Keratinocyte (primary cell): ENCODE data around the gene PTOV1. TPM values are rescaled to one million over a fixed set of nuclear protein-coding genes. Genes with fewer than 3 reads are reported as not detected.
A peak's percentile ranks its signal among the peaks of the same experiment; 100 is the strongest.

Experiments used
- DNase-seq: peaks from one replicate; pipeline ENCODE4 v3.0.0-alpha.2; 2011; ENCODE audit warnings: low read depth, missing footprints, low spot score
- FAIRE-seq: peaks from 2 replicates; lab custom pipeline; 2011; peaks lifted over from hg19 to GRCh38; lab: Jason Lieb, UNC
- H2AFZ ChIP-seq: 2 replicates; pipeline ENCODE4 v1.6.0; 2012; ENCODE audit warnings: low read length, control low read depth, inconsistent platforms; ENCODE audit not compliant: control insufficient read depth
- H3K27ac ChIP-seq: 2 replicates; pipeline ENCODE4 v1.5.1; 2011; ENCODE audit warnings: low read length; ENCODE audit not compliant: control insufficient read depth, insufficient read depth
- H3K27me3 ChIP-seq: 3 replicates; pipeline ENCODE4 v1.6.0; 2011; ENCODE audit warnings: low read length; ENCODE audit not compliant: control insufficient read depth, insufficient read depth; ENCODE audit errors: extremely low read depth
- H3K36me3 ChIP-seq, 2 experiments: 2 replicates in 1 of 2; 3 replicates in 1 of 2; pipeline ENCODE4 v1.5.1; 2011; ENCODE audit warnings: low read length in 2 of 2, mild to moderate bottlenecking in 1 of 2; ENCODE audit not compliant: control insufficient read depth in 2 of 2, insufficient read depth in 2 of 2; ENCODE audit errors: extremely low read depth in 1 of 2
- H3K4me1 ChIP-seq: 3 replicates; pipeline ENCODE4 v1.5.1; 2011; ENCODE audit warnings: low read length; ENCODE audit not compliant: control insufficient read depth, insufficient read depth; ENCODE audit errors: extremely low read depth
- H3K4me2 ChIP-seq: 3 replicates; pipeline ENCODE4 v1.6.0; 2011; ENCODE audit warnings: low read depth, low read length; ENCODE audit not compliant: control insufficient read depth, insufficient read depth; ENCODE audit errors: extremely low read depth
- H3K4me3 ChIP-seq, 3 experiments: fragments of 200-600 bp in 1 of 3; sonication (generic) in 1 of 3; 2 replicates in 2 of 3; 3 replicates in 1 of 3; pipeline ENCODE4 v1.5.1; 2011 to 2016; ENCODE audit warnings: low read length in 3 of 3, mild to moderate bottlenecking in 3 of 3, control low read depth in 2 of 3, inconsistent platforms in 1 of 3, low read depth in 1 of 3, mixed read lengths in 1 of 3, mixed run types in 1 of 3, moderate library complexity in 1 of 3; ENCODE audit not compliant: control insufficient read depth in 2 of 3, insufficient read depth in 2 of 3; ENCODE audit errors: extremely low read depth in 1 of 3
- H3K79me2 ChIP-seq: 2 replicates; pipeline ENCODE4 v1.6.0; 2012; ENCODE audit warnings: low read length; ENCODE audit not compliant: control insufficient read depth, insufficient read depth
- H3K9ac ChIP-seq: 3 replicates; pipeline ENCODE4 v1.6.0; 2011; ENCODE audit warnings: low read length; ENCODE audit not compliant: control insufficient read depth, insufficient read depth; ENCODE audit errors: extremely low read depth
- H3K9me1 ChIP-seq: 3 replicates; pipeline ENCODE4 v1.6.0; 2011; ENCODE audit warnings: low read length; ENCODE audit not compliant: control insufficient read depth, insufficient read depth; ENCODE audit errors: extremely low read depth
- H3K9me3 ChIP-seq: 2 replicates; pipeline ENCODE4 v1.5.1; 2012; ENCODE audit warnings: low read depth, low read length; ENCODE audit not compliant: control insufficient read depth
- H4K20me1 ChIP-seq: 3 replicates; pipeline ENCODE4 v1.6.0; 2011; ENCODE audit warnings: low read length; ENCODE audit not compliant: control insufficient read depth, insufficient read depth; ENCODE audit errors: extremely low read depth
- CTCF ChIP-seq, 3 experiments: IDR thresholded peaks in 1 of 3; conservative IDR thresholded peaks in 1 of 3; optimal IDR thresholded peaks in 1 of 3; 2 replicates in 2 of 3; 3 replicates in 1 of 3; pipeline versions ENCODE3 to v1.5.1; 2011; ENCODE audit warnings: low read length in 3 of 3, mild to moderate bottlenecking in 3 of 3, moderate library complexity in 2 of 3, control low read depth in 1 of 3, inconsistent platforms in 1 of 3; ENCODE audit not compliant: insufficient read depth in 2 of 3; ENCODE audit errors: extremely low read depth in 1 of 3
- EZH2 ChIP-seq: IDR thresholded peaks from one replicate; pipeline ENCODE4 v1.6.1; 2012; ENCODE audit warnings: inconsistent platforms, mild to moderate bottlenecking, low read length, moderate library complexity
- dilution Hi-C: fragments of 300-500 bp; cut with MboI; formaldehyde crosslinking; loops from one replicate; pipeline ENCODE4 v1.7.0; 2020; ENCODE audit warnings: low sequenced_read_pairs; ENCODE audit not compliant: extremely low pct_ligation_motif_present
- polyA plus RNA-seq, 5 experiments: library from polyadenylated mRNA; depleted of rRNA in 3 of 5; stranded (reverse) in 3 of 5; stranded (forward) in 1 of 5; unstranded in 1 of 5; fragments of >200 nt; gene quantifications; 1 replicate in 1 of 5; 2 replicates in 3 of 5; 3 replicates in 1 of 5; pipeline versions ENCODE4 v1.2.1 to v1.2.3, GENCODE V29; 2011 to 2012; ENCODE audit warnings: missing spikeins in 2 of 5, low read depth in 1 of 5, low replicate concordance in 1 of 5

The PTOV1 gene
- polyA plus RNA-seq, 1 donor (not counting 4 experiments of a cell fraction or from before 2014, with no cell fraction given), result 22.9 TPM

DNA sequence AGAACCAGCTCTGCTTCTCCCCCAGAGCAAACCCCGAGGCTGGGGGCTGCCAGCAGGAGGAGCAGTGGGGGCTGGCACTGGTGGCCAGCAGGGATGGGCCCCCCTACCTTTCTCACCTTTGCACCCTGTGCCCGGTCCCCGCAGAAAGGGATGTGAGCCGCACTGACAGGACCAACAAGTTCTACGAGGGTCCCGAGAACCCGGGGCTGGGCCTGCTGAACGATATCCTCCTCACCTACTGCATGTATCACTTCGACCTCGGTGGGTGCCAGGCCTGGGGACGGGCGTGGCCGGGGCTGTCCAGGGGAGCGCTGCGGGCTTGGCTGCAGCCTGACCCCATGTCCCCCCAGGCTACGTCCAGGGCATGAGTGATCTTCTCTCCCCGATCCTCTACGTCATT lies 33.1 kb downstream of the PTOV1 start:
- Histone ChIP-seq H3K4me2 (no peak overlapping the region), H3K9ac (no peak overlapping the region), H3K27me3 (no peaks in the 10 kb centered on the region), H2AFZ (no peak overlapping the region), H3K9me1 (no peaks in the 10 kb centered on the region), H3K36me3 (peaks cover 27 to 34% of the 10 kb centered on the region in 2 experiments), H3K4me3 (no peak overlapping the region), H3K27ac (no peak overlapping the region), H3K4me1 (peaks cover 5% of the 10 kb centered on the region), H4K20me1 (no peaks in the 10 kb centered on the region), H3K79me2 (peaks cover 4% of the 10 kb centered on the region), H3K9me3 (peaks cover 4% of the 10 kb centered on the region)
- FAIRE-seq, result no peak
- dilution Hi-C loops, result no loop called here
- TF ChIP-seq CTCF (optimal IDR thresholded peaks at IDR 0.05 in 1 of 3, IDR thresholded peaks at IDR 0.05 in 1 of 3, conservative IDR thresholded peaks at IDR 0.05 in 1 of 3; ENCODE audit: extremely low read depth in 1 of 3, insufficient read depth in 2 of 3, low read length in 3 of 3), result no peak
- TF ChIP-seq EZH2, result no peak
- DNase-seq, result no peak

DNA sequence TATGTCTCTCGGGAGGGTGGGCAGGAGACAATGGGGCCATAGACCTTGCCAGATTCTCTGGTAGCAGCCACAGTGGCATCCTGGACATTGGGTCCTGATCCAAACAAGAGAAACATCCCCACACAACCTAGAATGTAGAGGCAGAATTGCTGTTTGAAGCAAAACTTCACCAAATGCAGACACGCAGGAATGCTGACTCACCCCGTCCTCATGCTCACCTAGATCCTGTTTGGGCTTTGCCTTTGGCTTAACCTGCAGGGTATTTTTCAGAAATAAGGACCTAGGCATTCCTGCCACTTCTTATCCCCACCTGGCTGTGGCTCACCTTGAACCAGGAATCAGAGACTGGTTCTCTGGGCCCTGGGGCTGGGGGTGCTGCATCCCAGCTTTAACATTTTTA lies 33.8 kb downstream of the PTOV1 start:
- H3K27me3 ChIP-seq, result no peaks in the 10 kb centered on the region
- dilution Hi-C loops, result no loop called here
- peaks cover 4% of the 10 kb centered on the region for H3K9me3 ChIP-seq
- H2AFZ ChIP-seq, result no peak overlapping the region
- H3K4me1 ChIP-seq, result peaks cover 5% of the 10 kb centered on the region
- no peaks in the 10 kb centered on the region for H4K20me1 ChIP-seq
- H3K79me2 ChIP-seq, result no peaks in the 10 kb centered on the region
- no peak for TF ChIP-seq EZH2
- TF ChIP-seq CTCF (optimal IDR thresholded peaks at IDR 0.05 in 1 of 3, IDR thresholded peaks at IDR 0.05 in 1 of 3, conservative IDR thresholded peaks at IDR 0.05 in 1 of 3; ENCODE audit: extremely low read depth in 1 of 3, insufficient read depth in 2 of 3, low read length in 3 of 3), result no peak
- no peaks in the 10 kb centered on the region for H3K9me1 ChIP-seq
- no peak for DNase-seq
- no peak overlapping the region for H3K4me3 ChIP-seq
- FAIRE-seq, result peak; percentile 44
- H3K9ac ChIP-seq, result no peak overlapping the region
- H3K27ac ChIP-seq, result no peak overlapping the region
- H3K4me2 ChIP-seq, result no peak overlapping the region
- H3K36me3 ChIP-seq, result peaks cover 25 to 34% of the 10 kb centered on the region in 2 experiments
